ENCODE measurements around the gene CDC26.

DNA sequence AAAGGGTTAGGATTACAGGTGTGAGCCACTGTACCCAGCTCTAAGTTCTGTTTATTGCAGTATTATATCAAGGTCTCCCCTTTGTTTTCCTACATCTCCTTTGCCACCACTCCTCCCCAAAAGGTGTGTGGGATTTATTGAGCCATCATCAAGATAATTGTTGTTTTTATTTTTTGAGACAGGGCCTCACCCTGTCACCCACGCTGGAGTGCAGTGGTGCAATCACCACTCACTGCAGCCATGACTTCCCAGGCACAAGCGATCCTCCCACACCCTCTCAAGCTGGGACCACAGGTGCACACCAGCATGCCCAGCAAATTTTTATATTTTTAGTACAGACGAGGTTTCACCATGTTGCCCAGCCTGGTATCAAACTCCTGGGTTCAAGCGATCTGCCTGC lies 29.5 kb downstream of the CDC26 start:
- TF ChIP-seq, protein P1, sequence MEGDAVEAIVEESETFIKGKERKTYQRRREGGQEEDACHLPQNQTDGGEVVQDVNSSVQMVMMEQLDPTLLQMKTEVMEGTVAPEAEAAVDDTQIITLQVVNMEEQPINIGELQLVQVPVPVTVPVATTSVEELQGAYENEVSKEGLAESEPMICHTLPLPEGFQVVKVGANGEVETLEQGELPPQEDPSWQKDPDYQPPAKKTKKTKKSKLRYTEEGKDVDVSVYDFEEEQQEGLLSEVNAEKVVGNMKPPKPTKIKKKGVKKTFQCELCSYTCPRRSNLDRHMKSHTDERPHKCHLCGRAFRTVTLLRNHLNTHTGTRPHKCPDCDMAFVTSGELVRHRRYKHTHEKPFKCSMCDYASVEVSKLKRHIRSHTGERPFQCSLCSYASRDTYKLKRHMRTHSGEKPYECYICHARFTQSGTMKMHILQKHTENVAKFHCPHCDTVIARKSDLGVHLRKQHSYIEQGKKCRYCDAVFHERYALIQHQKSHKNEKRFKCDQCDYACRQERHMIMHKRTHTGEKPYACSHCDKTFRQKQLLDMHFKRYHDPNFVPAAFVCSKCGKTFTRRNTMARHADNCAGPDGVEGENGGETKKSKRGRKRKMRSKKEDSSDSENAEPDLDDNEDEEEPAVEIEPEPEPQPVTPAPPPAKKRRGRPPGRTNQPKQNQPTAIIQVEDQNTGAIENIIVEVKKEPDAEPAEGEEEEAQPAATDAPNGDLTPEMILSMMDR (conservative IDR thresholded peaks at IDR 0.05; ENCODE audit: low read depth, low read length), result no peak
- TF ChIP-seq EZH2 (IDR thresholded peaks at IDR 0.05; ENCODE audit: low read length, unreplicated experiment) (no peak), EZH2phosphoT487 (IDR thresholded peaks at IDR 0.05; ENCODE audit: borderline replicate concordance, low read length) (no peak)

Data from PC-3 (cell line).